NCI-H82 treated with DMSO at 0.1 percent for 48 hours (cell line): ENCODE measurements around the gene BICC1.

Experiments used
- DNase-seq: peaks from one replicate; lab custom pipeline; 2025; ENCODE audit not compliant: unreplicated experiment; lab: John Stamatoyannopoulos, UW

The BICC1 gene

DNA sequence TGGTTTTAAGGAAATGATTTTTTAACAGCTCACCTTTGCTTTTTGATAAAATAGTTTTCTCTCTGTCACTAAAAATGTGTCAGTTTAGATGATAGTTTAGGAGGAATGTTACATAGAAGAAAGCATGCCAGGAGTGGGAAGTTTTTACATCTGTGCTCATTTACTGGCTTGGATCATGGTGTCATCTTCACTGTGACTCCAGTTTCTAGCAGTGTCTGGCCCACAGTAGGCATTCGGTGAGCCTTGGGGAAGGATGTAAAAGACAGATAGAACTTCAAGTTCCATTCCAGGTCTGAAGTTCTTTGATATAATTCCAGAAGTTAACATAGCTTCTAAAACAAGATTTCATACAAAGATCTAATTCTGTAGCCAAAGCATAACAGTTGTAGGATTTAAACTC lies 259.2 kb downstream of the BICC1 start:
- no peak for DNase-seq

DNA sequence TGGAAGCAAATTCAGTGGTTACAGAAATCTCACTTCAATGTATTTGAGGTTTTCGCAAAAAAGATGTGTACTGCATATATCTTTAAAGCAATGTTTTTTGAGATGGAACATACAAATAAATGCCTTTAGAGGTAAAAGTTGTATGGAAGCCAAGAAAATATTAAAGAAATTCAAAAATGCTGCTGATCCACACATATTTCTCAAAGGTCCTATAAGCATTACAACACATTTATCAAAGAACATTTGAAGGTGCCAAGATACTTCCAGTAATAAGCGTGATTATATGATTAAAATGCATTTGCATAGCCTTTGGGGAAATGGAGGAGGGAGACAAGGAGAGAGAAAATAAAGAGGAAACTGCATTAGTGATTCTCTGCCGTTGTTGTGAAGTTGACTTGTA lies 260.1 kb downstream of the BICC1 start:
- no peak for DNase-seq

DNA sequence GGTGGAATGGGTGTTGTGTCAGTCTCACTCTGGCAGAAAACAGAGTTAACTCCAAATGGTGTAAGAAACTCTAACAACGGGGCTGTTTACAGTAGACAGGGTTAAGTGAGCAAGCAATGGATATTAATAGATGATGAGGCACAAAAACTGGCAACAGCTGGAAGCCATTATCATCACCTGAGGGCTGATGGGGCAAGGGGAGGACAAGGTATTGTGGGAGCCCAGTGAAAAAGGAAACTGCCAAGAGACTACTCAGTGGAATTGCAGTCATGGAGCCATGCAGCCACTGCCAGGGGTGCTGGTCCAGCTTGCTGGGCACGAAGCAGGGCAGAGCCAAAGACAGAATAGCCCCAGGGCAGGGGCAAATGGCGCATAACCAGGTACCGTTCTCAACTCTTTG lies 260.7 kb downstream of the BICC1 start:
- no peak for DNase-seq

DNA sequence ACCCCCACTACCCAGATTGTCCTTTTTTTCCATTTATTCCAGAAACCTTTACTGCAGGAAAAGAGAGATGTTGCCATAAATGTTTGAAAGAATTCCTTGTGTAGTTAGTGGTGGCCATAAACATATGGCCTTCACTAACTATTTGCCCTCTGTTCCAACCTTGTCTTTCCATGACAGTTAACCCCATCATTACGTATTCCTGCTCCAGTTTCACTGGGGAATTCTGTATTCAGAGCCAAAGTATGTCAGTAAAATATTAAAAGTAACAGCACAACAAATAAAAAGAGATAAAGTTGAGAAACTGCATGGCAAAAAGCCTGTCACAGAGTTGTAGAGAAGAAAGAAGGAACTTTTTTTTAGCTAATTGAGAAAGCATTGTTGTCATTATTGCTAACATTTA lies 261.3 kb downstream of the BICC1 start:
- no peak for DNase-seq

DNA sequence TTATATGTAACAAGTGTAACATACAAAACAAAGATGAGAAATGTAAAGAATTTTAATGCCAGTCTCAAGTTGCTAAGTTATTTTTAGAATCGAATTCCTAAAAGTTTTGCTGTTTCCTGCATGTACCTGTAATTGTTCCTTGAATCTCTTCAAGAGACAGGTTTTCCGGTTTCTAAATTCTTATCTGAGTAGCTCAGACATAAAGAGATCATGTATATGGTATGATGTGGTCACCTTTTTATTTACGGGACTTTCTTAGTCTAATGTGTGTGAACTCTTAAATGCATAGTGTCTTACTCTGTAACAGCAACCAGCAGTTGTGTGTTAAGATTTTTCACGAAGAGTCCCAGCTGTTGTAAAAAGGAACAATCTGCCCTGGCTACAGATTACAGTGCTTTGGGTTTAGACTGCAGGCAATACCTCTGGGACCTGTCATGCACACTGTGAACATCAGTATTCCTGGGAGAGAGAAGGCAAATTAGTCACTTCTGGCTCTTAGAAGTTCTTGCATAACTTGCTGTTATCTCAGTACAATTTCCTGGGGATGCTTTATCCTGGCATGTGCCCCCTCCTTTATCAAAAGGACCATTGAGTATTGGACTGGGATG lies 263.4 kb downstream of the BICC1 start:
- no peak for DNase-seq

DNA sequence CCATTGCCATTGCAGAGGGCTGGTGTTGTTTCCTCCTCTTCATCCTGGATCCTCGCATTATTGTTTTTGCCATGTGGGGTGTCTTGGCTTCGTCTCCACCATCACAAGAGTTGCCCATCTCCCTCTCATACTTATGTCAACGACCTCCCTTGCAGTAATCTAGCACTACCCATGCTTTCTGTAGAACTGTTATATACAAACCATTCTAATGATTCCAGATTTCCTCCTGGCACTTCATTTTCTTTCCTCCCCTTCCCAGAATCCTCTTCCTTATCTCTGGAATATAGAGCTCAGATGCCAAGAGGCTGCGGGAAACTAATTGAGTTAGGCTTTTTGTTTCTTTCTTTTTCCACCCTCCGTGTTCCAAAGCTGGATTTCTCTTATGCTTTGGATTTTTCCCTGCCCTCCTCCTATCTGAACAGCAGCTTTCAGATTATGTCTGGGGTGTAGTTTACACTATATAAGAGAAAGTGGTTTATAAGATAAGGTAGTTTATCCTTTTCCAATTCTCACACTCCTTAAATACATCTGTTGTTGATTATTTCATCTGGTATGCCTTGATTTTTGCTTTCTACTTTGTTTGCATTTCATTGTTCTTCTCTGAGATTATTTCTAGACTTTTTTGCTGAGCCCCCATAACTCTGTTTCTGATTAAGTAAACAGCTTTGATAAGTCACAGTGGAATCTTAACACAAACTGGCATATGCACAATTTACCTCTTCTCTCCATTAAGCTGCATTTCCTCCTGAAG lies 264.1 kb downstream of the BICC1 start:
- DNase-seq = no peak

DNA sequence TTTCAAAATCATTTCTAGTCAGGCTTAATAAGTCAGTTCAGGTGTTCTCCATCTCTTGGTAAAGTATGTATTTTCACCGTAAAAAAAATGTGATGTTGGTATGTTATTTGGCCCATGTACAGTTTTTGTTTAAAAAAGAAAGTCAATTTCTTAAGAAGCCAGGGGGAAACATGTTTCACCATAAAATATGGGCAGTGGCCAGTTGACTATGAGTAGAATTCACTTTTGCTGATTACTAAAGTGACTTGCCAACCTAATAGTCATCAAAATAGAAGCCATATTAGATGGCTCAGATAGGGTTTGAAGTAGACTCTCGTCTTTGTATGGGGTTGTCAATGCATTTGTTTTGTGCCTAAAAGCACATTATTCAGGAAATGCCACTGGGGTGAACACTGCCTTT lies 266.3 kb downstream of the BICC1 start:
- DNase-seq = no peak

DNA sequence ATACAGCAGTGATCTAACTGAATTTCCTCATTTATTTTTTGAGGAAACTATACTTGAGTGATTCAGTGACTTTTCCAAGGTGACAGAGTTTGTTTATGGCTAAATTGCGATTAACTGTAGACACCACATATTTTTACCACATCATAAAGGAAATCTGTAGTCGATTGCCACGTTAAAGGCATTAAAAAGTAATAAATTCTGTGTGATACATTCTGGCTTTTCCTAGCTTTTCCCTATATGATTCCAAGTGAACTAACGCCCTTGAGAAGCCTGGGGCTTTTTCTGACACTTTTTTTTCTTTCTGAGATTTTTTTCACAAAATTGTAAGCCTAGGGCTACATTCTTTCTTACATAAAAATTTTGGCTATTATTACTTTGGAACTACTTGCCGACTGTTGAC lies 266.9 kb downstream of the BICC1 start:
- DNase-seq = no peak

DNA sequence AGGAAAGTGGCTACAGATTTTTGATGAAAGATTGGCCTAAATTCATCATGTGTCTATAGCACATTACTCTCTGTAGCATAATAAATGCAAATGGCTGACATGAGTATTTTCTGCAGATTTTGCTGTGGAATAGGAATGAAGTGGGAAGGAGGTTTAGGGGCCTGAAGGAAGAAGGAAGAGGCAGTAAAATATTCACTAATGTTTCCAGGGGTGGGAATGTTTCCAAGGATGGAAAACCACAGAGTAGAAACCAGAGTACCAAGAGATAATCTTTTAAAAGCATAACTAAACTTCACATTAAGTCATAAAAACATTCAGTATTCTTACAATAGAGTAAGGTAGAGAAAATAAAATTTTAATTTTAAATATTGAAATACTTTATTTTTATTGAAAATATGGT lies 267.8 kb downstream of the BICC1 start:
- no peak for DNase-seq

DNA sequence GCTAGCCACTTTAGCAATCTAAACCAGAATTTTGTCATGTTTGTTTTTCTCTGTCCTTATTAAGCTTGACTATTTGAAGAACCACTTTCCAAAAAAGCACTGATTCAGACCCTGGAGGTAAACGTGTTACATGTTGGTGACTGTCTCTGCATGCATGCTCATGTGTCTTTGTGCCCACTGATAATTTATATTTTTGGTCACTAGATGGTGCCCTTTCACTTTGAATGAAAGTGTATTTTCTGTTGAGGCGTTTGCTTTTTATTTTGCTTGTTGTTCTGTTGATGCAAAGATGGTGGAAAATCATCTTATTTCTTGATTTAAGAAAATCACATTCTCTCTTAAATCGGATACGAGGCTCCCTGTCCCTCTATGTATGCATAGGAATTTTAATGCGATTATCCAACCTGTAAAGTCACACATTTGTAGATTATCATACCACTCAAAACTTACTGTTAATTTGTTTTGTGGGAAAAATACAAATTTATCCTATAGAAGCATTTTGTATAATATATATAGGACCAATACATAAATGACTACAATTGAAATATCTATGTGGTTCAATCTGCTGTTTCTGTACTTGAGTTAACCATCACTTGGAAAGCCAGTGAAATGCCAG lies 269.3 kb downstream of the BICC1 start:
- DNase-seq = peak; percentile 16

DNA sequence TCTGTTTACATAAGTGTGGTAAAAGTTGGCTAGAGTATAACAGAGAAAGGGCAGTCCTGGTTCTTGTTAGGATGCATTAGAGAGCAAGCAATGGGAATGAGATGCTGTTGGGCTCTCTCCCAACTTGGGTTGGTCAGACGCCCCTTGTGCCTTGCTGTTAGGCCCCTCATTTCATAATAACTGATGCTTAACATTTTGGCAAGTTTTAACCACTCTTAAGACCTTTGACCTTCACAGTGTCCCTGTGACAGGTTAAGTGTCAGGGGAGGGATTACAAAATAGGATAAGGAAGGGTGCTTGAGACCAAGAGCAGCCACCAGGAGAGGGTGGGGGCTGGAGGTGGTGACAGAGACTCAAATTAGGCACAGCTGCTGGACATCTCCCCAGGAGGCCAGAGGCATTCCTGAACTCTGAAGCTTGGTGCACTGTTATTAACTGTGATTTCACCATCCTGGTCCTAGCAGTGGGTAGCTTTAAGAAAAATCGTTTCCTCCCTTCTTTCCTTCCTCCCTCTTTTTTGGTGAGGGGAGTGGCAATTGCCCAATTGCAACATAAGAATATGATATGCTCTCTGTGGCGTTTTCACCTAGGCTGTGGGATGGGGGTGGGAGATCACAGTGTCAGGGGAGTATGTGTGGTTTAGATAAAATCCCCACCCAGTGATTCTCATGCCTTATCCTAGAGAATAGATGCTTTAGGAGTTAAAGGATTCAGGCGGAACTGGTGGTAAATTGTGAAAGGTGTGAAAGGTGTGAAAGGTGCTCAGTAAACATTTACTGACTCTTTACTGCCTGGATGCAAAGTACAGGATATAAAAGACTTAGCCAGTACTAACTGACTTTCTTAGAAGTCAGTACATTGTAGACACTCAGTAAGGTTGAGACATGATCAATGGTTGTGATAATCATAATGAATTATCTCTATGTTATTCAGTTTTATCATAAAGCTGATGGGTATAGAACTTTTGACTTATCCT lies 270.5 kb downstream of the BICC1 start:
- no peak for DNase-seq

DNA sequence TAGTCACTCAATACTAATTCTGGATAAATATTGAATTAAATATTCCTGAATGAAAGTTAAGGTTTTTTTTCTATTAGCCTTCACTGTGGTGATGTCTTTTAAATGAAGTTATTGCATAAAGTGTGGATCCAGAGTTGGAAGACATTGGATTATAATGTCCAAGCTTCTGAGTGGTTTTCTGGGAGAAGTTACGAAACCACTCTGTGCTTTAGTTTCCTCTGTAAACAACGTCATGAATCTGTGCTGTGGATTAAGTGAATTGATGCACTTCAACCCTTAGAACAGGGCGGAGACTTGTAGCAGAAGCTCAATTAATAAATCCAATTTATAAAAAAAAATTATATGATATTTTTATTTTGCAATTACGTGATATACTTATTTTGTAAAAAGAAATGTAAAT lies 271.7 kb downstream of the BICC1 start:
- no peak for DNase-seq

DNA sequence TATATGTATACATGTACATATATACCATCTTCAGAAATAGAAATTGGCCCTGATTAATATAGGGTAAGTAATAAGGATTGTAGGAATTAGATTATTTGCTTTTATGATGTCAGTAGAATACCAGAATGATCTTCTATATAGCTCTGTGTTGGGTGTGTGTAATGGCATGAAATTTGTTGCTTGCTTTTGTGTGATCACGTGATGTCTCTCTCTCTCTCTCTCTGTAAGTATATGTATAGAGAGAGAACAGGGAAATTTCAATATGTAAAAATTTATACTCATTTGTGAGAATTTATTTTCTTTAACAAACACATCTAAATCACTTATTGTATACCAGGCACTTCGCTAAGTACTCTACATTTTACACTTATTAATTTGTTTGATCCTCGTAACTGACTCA lies 272.7 kb downstream of the BICC1 start:
- no peak for DNase-seq

DNA sequence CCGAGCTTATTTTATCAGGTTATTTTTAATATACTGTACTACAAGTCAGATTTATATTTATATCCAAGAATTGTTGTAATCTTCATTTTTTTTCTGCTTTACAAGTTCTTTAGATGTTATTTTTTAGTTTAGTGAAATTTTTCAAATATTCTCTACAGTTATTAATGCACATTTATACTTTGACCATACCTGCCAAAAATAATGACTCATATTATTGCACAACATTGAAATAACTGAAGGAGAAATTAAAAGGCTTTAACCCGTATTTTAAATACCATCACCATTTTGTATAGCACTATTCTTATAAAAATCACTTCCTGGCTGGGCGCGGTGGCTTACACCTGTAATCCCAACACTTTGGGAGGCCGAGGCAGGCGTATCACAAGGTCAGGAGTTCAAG lies 278.5 kb downstream of the BICC1 start:
- DNase-seq = no peak

DNA sequence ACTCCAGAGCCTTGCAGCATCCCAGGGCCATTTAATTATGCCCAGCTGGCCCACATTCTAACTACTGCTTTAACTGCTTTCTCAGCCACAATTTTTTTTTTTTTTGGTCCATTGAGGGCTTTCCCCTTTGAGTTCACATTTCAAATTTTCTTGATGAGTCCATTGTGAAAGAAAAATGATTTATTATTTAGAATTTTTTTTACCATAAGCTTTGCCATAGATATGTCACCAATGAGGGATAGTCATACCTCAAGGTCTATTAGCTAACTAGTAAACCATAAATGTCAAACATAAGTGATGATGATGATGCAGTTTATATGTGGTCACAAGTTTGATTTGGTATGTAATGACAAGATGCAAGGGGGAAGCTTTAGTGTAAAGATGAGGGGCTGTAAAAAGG lies 282.9 kb downstream of the BICC1 start:
- DNase-seq = no peak

DNA sequence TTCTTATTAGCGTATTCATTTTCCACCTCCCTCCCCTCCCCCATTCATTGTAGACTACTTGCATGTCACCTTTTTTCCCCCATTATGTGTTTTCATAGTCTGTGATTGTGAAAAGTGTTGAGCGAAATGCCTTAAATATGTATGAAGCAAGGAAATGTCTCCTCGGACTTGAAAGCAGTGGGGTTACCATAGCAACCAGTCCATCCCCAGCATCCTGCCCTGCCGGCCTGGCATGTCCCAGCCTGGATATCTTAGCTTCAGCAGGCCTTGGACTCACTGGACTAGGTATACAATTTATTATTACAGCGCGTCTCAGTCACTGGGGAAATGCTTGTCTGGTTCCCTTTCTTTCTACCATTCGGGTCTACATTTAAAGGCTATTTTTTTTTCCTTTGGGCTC lies 283.6 kb downstream of the BICC1 start:
- no peak for DNase-seq

DNA sequence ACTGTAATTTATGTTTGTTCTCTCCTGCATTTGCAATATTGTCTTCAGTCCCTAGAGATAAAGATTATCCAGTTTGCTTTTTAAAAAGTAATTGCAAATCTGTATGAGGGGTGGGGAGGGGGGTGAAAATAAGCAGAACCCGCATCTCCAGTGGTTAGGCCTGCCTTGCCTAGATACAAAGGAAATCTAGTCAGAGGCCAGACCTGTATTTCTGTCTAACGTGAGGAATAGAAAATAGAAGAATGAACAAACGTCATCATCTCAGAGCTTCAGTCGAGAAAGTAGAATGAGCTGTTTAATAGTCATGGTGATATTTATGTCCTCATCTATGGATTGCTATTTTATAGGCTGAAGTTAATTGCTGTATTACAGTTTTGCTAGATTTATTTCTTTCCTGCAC lies 284.2 kb downstream of the BICC1 start:
- DNase-seq = no peak

DNA sequence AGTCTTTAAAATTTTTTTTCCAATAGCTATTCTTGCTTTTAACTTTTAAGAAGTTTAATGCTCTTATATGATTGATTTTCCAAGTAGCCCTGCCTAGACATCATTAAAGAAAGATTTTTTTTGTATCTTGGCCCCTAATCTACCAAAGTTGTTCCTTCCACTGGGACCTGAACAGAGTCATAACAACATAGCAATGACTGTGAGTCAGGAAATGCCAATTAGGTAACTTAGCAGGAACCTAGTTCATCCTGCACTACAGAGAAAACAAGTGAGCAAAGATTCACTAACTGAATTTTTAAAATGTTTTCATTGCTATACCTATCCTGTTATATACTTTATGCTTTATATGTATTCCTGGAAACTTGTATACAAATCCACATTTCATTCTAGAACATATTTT lies 284.7 kb downstream of the BICC1 start:
- no peak for DNase-seq

DNA sequence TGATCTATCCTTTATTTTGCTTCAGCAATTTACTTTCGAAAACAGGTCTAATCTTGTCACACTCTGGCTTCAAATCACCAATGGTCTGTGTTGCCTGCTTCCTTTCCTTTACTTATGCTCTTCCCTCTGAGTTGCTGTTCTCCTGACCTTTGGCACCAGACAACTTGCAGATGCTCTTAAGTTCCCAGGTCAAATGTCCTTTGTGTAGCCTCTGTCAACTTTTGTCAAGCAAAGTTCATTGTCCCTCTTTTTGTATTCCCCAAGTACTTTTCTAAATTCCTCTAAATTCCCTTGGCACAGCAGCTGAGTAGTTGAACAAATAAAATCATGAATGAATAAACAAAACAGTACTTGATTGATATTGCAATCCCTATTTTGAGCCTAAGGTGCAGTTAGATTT lies 289.4 kb downstream of the BICC1 start:
- no peak for DNase-seq

DNA sequence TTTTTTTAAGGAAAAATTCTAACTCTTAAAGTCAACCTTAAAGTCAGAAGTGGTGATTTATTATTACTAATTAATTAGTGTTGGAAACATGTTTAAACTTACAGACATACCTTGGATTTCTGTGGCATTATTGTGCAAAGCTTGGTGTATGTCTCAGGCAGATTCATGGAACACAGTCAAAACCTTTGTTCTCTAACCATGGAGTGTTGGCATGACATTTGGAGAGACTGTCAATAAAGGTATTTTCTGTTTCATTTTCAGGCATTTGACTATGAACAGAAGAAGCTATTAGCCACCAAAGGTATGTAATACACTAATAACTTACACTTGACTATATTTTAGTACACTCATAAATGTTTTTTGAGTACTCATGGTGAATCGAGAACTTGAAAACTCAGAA lies 293.7 kb downstream of the BICC1 start:
- no peak for DNase-seq

DNA sequence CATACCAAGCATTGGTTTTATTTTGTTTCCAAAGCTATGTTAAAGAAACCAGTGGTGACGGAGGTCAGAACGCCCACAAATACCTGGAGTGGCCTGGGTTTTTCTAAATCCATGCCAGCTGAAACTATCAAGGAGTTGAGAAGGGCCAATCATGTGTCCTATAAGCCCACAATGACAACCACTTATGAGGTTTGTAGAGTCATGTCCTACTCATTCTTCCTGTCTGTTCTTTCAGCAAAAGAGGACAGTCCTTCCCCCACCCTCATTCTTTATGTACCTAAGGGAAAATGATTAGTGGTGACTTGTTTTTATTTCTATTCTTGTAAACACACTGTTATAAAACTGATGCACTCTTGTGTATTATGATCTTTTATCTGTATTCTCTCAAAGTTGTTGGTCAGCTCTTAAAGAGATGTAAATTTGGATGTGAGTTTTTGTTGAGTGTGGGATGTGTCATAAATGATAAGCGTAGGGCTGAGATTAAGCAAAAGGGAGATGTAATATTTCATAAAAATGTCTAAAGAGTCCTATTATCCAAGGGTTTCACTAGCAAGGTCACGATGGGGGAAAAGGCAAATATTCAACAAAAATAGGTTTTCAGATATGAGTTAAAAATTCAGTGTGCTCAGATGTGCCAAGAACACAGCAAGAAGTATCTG lies 294.4 kb downstream of the BICC1 start:
- DNase-seq = no peak
